Transverse colon (tissue), 3 donors: ENCODE data around the gene TCFL5.

Experiments used
- CTCF ChIP-seq, 5 experiments: fragments of 200-600 bp in 3 of 5; fragments of 450-650 bp in 2 of 5; sonication (generic) in 3 of 5; IDR thresholded peaks; 1 replicate in 2 of 5; 2 replicates in 3 of 5; pipeline ENCODE4 v1.5.1; 2016 to 2017; ENCODE audit warnings: antibody characterized with exemption in 5 of 5, inconsistent platforms in 3 of 5, mild to moderate bottlenecking in 2 of 5, moderate library complexity in 1 of 5
- EP300 ChIP-seq: sonication (generic); formaldehyde crosslinking; IDR thresholded peaks from one replicate; pipeline ENCODE4 v1.6.1; 2017; ENCODE audit warnings: antibody characterized with exemption, low read depth
- POLR2A ChIP-seq: fragments of 450-650 bp; IDR thresholded peaks from one replicate; pipeline ENCODE4 v1.6.1; 2016; ENCODE audit warnings: antibody characterized with exemption, mild to moderate bottlenecking, moderate library complexity

- TF ChIP-seq CTCF (IDR thresholded peaks at IDR 0.05) (no peak), EP300 (no peak), POLR2A (no peak)
Observed at GRCh38 chr20:62796699-62797491, 64.7 kb downstream of the TCFL5 start.
